GM19328 (cell line): ENCODE data around the gene BST1.
A peak's percentile ranks its signal among the peaks of the same experiment; 100 is the strongest.
"Not testable (repeated sequence)": the region's sequence is repeated elsewhere in the genome, so short reads cannot be mapped to it uniquely, and the experiment has no call there.

Source experiments
- ATAC-seq: cut with Tn5 transposase; IDR thresholded peaks from one replicate; pipeline ENCODE4 v1.9.1; 2021; ENCODE audit warnings: mild to moderate bottlenecking, moderate library complexity; ENCODE audit not compliant: unreplicated experiment

Gene BST1

GRCh38 chr4:15742637-15743036, 39.8 kb downstream of the BST1 start:
- ATAC-seq = no peak

GRCh38 chr4:15744016-15744545, 41.2 kb downstream of the BST1 start:
- ATAC-seq = no peak

DNA sequence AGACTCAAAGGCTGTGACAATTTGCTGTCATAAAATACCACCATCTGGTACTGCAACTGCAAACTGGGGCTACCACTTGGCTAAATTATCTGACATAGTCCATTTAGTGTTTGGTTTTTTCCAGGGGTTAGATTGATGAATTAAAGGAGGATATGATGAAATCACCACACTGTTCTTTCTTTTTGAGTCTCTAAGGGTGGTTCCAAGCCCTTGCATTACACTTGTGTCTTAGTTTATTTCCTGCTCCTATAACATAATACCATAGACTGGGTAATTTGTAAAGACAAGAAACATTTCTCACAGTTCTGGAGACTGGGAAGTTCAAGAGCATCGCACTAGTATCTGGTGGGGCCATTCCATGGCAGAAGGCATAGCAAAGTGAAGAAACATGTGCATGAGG, 43.2 kb downstream of the BST1 start:
- no peak for ATAC-seq

DNA sequence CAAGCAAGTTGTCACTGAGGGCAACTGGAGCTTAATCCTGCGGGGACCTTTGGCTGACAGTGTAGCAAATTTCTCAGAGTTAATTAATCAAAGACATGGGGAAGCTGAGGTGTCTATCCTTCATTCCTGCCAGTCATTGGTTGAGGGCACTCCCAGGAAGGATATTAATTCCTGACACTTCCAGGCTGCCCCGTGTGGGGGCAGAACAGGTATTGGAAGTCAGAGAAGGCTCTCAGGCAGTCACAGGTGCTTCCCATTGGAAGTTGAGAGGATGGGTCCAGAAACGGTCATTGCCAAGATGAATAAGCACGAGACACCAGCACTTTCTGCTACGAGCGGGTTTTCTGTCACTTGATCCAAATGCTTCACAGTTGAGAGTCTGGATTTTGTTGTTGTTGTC, 46.1 kb downstream of the BST1 start:
- no peak for ATAC-seq

GRCh38 chr4:15751153-15751552, 48.3 kb downstream of the BST1 start:
- ATAC-seq = no peak

DNA sequence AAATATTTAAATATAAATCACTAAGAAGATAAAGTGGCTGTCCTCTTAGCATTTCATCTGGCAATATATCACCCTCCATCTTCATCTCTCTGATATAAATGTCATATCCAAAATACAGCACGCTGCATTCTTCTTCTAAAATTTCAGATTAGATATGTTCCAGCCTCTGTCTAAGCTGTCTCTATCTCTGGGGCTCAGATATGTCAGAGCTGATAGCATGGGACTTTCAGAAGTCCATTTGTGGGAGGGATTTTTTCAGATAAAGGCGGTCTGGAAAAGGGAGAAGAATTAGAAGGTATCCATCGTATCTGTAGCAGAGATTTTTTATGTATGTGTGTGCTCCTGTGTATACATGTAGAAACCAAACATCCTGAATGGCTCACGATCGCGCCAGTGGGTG, 50.2 kb downstream of the BST1 start:
- ATAC-seq = no peak

DNA sequence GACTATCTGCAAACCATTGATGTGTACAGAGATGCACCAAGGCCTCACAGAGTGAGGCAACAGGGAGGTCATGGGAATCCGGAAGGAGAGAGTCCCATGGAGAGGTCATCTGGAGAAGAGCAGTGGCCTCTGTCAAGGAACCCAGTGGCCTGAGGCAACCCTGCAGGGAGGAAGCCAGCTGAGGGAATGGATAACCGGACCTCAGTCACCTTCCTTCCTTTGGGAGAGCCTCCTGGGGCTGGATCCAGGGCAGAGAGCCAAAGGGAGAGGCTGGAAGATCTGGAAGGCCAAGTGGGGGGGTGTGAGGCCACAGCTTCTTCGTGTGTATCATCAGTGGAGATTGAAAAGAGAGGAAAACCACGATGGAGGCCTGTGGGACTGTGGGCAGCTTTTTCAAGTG, 50.9 kb downstream of the BST1 start:
- no peak for ATAC-seq

DNA sequence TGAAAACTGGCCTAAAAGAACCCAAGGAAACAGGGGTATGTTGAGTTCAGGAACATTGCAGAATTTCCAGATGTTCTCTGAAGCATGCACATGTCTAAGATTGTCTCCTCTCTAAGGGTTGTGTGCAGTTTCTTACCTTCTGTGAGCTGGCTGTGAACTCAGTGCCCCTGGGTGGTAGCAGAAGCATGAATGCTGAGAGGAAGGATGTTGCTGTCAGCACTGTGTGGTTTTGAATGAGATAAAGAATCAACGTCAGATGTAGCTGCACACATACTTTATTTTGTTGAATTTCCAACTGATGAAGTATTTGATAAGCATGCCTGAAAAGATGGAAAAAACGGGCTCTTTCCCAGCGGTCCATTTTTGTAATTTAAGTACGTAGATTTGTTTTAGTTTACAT, 51.5 kb downstream of the BST1 start:
- no peak for ATAC-seq

GRCh38 chr4:15755321-15756155, 52.7 kb downstream of the BST1 start:
- peak; percentile 10 for ATAC-seq

- ATAC-seq = peak; percentile 78
These were observed 53.5 kb downstream of the BST1 start for GRCh38 chr4:15756361-15756861.

DNA sequence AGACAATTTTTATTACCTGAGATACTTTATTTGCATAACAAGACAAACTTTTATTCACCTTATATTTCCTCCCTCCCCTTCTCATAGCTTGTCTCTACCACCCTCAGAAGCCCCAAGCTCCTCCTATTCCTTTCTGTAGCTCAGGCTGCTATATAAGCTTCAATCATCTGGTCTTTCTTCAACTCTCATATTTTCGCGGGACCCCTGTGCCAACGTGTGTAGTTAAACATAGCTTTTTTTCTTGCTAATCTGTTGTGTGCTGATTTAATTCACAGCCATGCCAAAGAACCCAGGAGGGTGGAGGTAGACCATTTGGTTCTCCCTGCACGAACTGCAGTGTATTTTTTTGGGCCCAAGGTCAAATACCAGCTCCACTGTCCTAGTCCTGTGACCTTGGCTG, 54.2 kb downstream of the BST1 start:
- ATAC-seq = no peak

- ATAC-seq = no peak
These were observed 55.4 kb downstream of the BST1 start for GRCh38 chr4:15758294-15758693.

- ATAC-seq = not testable (repeated sequence)
These were observed 59.6 kb downstream of the BST1 start for GRCh38 chr4:15762460-15762859.

GRCh38 chr4:15765391-15765790, 62.5 kb downstream of the BST1 start:
- ATAC-seq = no peak

DNA sequence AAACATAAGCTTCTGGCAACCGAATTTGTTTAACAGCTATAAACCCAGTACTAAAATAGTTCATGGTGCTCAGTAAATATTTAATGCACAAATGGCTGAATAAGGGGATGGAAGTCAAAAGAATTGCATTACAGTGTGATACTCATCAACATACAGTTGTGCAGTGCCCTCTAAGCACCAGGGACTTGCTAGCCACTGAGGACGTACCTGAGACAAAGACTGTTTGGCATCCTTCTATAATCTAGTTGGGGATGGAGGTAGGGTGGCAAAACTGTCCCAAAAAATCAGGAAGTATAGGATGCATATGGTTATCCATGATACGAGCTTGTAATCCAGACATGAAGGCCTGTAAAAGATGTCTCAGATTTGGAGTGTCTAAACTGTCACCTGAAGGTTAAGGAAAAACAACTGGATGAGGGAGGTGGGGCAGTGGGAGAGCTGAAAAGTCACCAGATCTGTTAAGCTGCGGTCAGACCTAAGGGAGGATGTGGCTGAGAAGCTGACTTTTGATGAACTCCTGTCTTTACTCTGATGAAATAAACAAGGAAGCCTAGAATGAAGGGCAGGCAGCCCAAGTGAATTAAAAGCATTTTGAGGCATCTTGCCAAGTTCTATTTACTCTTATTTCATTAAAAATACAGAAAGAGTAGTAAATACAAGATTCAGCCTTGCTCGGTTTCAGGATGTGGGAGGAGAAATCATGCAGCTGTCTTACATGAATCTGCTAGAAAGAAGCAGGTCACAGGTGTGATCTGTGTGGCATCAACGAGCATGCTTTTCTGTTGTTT, 63.2 kb downstream of the BST1 start:
- ATAC-seq = peak; percentile 55

DNA sequence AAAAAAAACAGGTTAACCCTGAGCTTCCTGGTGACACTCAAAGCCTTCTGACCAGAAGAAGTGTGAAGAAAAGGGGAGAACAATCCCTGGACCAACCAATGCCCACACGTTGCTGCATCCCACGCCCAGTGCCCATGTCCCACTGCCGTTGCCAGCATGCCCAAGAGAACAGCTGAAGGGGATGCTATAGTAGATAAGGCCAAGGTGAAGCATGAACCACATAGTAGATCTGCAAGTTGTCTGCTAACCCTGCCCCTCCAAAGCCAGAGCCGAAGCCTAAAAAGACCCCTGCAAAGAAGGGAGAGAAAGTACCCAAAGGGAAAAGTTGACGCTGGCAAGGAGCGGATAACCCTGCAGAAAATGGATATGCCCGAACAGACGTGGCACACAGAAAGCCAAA, 64.0 kb downstream of the BST1 start:
- ATAC-seq = no peak

- no peak for ATAC-seq
These were observed 66.3 kb downstream of the BST1 start for GRCh38 chr4:15769202-15769601.

DNA sequence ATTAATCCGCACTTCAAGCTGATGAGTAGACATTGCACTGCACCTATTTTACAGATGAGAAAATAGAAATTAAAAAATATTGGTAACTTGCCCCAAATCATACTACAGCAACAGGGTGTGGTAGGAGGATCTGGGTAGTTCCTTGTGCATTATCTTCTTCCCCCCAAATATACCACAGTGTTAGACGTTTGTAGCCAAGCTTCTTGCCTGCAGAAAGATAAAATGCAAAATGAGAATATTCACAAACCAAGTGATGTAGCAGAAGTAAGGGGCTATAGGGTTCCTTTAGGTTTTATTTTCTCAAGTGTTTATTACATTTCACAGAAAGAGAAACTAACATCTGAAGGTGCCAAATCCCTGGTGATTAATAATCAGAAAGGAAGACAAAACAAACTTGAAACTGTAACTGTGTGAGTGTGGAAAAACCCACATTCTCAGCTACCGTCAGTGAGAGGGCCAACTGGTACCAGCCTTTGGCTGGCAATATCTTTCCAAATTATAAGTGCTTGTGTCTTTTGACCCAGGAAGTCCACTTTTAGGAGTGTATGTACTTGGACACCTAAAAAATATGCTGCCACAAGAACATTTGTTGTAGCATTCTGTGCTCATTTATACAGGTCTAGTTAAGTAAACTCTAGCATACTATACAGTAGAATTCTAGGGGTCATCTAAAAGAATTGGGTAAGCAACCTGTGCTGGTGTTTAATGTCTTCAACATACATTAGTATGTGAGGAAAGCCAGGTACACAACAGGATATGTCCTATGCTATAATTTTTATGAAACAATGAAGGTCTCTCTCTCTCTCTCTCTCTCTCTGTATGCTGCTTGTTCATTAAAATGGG, 68.6 kb downstream of the BST1 start:
- peak; percentile 64 for ATAC-seq

- ATAC-seq = no peak
These were observed 71.2 kb downstream of the BST1 start for GRCh38 chr4:15774020-15774420.

DNA sequence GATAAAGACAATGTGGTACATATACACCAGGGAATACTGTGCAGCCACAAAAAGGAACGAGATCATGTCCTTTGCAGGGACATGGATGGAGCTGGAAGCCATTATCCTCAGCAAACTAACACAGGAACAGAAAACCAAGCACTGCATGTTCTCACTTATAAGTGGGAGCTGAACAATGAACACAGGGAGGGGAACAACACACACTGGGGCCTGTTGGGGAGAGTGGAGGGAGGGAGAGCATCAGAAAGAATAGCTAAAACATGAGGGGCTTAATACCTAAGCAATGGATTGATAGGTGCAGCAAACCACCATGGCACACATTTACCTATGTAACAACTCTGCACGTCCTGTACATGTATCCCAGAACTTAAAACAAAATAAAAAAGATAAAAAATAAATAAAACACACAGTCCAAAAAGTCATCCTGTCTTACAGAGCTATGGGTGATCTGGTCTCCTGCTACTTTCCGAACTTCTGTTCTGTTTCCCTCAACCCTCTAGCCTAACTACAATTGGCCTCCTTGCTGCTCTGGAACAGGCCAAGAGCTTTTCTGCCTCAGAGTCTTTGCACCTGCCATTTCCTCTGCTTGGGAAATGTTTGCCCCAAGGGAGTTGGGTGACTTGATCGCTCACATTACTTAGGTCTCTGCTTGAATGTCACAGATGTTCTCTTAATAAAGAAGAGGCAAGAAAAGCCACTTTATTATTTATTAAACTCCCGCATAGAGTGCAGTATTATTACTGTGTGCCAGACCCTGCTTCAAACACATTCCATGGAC, 74.2 kb downstream of the BST1 start:
- ATAC-seq = no peak
